ENCODE results near the gene PRDX3.

PRDX3 gene

DNA sequence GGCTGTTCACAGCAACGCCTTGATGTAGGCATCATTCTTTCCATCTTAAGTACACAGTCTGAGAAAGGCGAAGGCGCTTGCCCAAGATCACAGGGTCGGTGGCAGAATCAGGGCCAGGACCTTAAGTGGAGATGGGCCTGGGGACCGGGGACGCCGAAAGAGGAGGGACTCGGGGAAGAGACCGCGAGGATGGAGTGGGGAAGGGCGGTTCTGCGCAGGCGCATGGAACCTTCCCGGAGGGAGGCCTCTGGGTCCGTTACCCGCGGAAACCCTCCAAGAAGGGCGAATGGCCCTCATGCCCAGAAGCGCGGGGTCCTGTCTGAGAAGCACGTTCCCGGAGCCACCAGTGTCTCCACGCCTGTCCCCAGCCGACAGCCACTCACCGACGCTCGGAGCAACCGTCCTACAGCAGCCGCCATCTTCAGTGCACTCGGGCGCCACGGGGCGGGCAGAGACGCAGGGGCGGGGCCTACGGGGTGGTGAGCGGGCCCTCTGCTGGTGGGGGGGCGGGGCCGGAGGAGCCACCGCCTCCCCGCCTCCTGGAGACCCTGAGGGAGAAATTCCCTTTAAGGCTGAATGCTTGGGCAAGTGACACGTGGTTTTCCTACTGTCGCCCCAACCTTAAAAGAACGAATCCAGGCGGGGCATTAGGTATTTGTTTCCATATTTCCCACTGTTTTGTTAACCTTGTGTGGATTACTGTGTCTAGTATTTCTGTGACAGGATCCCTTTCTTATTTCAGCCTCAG is at the start of gene PRDX3:
Gene PRDX3, minus strand, starts transcription at position 441 of the 748 bp plus-strand sequence. Its CDS starts 22 bp downstream, at position 419.
- DNase-seq: peak; percentile 97

DNA sequence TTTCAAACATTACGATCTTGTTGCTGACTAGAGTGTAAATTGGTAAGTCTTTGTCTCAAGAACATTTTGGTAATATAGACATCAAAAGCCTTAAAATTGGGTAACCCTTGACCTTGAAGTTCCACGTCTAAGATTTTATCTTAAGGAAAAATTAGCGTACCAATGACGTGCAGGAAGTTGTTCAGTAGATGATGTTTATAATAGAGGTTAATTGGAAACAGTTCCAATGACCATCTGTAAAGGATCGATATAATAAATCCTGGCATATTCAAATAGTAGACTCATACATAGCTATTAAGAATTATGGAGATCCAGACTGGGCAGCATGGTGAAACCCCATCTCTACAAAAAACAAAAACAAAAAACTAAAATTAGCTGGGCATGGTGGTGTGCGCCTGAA is 49.2 kb upstream of the PRDX3 start:
- DNase-seq: no peak

DNA sequence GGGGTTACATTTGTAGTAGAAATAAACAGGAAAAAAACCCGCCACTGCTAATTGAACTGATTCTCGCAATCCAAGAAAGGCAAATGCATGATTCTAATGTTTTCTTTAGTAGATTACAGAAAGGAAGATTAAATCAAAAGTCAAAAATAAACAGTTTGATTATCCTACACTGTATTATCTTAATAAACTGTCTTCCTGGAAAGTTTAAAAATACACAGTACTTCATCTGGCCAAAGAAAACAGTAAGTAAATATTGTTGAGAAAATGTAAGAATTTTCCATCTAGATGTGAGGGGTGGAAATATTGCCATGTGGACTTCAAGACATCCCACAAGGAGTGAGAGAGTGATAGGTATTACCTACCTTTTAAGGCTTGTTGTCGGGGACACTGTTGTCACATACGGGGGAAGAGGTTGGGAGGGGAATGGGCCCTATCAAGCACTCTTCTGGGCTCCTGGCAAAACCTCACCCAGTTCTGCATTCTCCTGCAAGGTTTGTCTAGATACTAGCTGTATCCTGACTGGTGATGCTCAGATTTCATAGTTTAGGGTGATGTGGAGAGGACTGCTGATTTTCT is 46.6 kb upstream of the PRDX3 start:
- DNase-seq: no peak

DNA sequence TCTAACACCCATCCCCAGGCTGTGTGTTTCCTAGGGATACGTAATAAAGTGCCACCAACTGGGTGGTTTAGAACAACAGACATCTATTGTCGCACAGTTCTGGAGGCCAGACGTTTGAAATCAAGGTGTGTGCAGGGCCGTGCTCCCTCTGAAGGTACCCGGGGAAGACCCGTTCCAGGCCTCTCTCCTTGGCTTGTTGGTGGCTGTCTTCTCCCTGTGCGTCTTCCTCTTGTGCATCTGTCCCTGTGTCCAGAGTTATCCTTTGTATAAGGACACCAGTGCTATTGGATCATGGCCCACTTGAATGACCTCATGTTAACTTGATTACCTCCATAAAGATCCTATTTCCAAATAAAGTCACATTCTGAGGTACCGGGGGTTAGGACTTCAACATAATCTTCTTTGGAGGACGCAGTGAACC is 44.4 kb upstream of the PRDX3 start:
- no peak for DNase-seq

DNA sequence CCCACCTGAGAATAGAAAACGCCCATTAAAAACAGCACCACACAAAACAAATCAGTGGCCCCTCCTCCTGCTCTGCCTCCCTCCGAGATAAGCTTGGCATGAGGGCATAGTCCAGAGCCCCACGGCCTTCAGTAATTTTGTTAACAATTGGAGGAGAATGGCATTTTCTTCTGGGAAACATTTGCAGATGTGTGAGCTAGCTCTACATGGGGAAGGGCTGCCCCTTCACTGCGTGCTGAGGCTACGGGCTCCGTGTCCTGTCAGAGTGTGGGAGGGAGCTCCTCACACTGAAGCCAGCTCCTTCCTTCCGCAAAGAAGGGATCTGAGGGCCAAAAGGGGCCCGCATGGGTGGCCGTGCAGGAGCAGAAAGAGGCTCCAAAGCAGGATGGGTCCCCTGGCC is 43.9 kb upstream of the PRDX3 start:
- no peak for DNase-seq

DNA sequence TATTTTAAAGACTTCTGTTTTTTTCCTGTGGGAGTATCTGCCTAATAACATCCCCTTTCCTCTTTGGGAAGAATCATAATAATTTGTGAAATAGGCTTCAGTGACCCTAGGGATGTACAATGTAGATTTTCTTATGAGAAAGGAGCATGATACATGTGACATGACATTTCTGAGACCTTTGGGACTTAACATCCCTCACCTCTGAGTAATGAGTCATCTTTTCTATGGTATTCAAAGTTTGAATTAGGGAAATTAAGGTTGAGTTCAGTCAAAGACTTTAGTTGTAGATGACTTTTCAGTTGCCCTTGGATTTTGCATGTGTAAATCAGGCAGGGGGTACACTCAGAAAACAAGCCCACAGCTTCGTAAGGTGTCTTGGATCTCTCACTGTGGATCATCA is 43.1 kb upstream of the PRDX3 start:
- DNase-seq: no peak

DNA sequence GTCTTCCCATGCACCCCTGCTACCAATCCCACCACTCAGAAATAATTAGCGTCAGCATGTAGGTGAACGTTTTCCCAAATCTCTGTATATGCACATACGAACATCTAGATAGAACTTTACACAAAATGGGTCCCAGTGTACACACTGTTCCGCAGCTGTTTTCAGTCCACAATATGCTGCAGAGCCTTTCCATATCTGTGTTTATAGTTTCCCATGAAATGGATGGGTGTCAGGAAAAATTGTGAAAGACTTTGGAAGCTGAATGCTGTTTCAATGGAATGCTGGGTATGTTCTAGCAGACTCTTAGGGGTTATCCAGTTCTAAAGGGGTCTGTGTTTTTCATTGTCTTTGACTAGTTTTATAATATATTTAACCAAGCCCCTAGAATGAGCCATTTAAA is 42.6 kb upstream of the PRDX3 start:
- no peak for DNase-seq

DNA sequence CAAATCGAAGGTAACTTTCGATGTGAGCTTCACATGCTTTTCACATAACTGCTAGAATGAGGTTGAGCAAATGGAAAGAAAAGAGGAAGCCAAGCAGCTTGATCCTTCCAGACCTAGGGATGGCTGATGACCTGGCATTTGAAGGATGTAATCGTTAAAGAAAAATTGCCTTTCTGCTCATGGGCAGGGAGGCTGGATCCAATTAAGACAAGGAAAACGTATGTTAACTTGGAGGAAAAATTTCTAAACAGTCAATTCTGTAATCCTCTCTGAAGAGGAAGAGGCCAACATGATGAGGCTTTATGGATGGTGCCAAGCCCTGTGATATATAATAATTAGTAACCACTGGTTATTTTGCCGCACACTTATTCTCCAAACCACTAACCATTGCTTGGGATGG is 41.3 kb upstream of the PRDX3 start:
- no peak for DNase-seq

DNA sequence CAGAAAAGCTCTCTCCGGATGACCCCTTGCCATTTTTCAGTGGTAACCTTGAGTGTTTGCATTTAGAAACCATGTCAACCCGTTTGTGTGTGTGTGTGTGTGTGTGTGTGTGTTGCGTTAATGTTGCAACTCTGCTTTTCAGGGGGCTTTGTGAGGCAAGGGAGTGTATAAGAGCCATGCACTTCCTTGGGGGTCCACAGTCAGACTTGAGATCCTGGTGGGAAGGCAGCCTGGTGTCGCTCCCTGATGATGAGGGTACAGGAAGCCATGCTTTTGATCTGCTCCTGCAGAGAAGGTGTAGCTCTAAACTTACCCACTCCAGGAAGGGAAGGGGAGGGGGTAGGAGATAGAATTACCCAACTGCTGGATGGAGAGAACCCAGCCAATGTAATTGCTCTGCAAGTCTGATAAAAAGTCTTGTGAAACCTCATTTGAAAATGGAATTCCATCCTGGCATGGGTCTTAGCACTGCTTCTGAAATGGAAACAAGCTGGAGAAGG is 39.4 kb upstream of the PRDX3 start:
- DNase-seq: no peak

DNA sequence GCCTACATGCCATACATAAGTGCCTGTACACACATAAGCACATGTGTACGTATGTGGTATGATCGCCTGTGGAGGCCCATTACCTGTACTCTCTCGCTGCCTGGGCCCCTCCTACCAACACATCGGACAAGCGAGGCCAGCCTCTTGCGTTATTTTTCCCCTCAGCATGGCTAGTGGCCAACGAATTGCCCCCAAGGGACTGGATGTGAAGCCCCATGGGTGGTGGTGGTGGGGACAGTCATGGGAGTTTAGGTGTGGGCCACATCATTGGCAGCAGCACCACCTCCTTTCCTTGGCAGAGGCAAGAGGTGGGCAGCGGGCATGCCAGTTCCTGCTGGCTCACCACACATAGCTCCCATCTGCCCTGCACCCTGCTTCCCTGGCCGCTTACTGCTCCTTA is 38.8 kb upstream of the PRDX3 start:
- no peak for DNase-seq

DNA sequence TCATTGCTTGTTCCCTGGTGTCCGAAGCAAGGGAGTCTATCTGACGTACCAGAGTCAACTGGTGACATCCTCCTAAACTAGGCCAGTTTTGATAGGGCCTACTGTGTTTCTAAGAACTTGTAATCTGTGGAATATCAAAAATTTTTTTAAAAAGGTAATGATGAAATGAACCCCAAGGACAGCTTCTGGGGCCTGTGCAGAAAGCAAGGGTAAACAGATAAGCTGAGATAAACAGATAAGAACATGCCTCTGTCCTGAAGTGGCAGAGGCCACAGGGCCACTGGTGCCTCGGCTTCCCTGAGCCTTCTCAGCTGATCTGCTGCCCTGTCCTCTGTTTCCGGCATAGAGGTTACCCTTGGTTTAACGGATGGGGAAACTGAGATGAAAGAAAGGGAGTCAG is 37.5 kb upstream of the PRDX3 start:
- no peak for DNase-seq

DNA sequence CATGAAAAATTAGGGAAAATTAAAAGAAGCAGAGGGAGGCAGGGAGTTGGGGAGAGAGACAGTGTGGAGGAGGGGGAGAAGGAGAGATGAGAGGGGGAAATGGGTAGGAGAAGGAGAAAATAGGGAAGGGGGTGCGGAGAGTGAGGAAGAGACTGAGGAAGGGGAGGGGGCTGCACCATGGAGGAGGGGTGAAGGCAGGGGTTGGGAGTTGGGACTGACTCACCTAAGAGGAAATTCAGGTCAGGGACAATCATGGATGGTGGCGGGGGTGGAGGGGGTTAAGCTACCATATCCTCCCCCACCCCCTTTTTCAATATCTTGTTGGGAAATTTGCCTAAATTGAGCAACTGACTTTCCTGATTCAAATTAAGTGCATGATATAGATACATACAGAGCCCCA is 36.8 kb upstream of the PRDX3 start:
- DNase-seq: no peak

DNA sequence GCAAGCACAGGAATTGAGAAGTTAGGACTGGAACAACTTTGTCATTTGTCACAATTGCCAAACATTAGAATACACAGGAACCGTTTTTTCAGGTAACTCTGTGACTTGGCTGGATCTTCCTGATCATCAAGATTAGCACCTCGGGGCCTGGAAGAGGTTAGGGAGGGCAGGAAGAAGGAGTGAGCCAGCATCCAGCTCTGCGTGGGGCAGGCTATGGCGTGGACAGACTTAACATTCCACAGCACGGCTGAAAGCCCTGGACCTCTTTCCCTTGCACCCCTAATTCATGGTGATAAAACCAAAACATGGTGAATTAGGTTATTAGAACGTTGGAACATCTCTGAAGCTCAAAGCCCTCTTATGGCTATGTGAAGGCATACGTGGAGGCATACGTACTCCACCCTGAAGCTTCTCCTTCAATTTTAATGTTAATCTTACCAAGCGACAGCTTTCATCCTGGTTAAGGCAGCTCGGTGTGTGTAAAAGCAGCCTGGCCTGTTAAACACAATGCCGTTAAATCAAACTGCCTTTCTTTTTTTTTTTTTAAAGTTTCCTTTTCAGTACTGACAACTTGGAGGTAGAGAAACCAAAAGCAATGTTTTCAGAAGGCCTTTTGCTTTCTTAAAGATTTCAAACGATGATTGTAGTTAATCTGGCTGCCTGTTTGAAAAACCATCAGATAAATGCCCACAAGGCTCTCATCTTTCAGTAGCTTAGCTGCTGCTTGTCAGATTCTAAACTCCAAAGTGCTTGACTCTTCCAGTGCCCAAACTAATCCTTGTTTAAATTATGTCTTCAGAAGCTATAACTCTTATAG is 33.2 kb upstream of the PRDX3 start:
- peak; percentile 45 for DNase-seq

DNA sequence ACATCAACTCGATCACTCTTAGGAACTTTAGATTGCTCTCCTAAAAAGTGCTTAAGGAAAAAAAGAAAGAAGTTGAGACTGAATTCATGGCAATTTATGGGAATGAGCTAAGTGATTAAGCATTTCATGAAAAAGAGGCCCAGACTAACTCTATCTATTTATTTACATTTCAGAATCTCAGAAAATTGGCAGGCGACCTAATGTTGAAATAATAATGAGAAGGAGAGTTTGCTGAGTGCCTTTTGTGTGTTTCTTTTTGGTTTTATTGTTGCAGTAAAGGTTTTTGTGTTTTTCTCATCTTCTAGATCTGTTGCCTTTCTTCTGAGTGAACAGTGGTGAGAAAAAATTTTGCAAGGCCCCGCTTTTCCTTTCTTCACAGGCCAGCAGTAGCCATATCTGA is 32.6 kb upstream of the PRDX3 start:
- DNase-seq: no peak

DNA sequence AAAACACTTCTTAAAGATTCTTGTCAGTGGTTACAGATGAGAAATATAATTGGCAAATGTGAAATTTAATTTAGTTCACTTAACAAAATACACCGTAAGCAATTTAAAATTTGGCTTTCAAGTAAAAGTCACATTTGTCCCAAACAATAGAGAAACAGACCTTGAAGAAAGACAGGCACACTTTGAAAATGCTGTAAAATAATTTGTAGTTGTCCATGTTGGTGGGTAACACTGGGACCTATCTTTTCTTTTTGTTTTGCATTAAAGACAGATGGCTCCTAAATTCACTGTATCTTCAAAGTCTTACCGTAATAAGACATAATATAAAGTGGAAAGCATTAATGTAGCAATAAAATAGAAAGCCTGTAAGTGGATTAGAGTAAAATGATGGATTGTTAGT is 32.0 kb upstream of the PRDX3 start:
- no peak for DNase-seq

DNA sequence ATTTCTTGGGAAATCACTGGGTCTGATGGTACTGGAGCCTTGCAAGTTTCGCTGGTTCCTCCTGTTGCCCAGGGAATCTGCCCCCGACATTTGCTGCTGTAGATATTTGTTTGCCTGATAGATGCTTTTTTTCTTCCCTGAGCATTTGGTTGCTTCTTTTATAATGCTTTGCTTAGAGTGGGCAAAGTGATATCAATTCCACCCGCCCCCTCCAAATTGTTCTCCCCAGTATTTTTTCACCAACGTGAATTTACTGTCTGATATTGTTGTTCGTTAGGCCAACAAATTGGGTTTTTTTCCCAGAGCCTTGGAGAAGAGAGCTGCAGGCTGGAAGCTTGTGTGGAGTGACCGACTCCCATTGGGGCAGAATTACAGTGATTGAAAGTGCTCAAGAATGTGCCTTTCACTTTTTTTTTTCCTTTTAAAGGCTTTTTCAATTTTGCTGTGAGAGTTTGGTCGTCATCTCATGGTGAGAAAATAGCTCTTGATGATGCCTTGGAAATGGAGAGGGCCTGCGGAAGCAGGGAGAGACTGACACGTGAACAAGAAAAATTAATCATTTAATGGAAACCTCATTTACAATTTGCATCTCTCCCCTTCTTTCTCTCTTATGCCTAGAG is 31.2 kb upstream of the PRDX3 start:
- no peak for DNase-seq

DNA sequence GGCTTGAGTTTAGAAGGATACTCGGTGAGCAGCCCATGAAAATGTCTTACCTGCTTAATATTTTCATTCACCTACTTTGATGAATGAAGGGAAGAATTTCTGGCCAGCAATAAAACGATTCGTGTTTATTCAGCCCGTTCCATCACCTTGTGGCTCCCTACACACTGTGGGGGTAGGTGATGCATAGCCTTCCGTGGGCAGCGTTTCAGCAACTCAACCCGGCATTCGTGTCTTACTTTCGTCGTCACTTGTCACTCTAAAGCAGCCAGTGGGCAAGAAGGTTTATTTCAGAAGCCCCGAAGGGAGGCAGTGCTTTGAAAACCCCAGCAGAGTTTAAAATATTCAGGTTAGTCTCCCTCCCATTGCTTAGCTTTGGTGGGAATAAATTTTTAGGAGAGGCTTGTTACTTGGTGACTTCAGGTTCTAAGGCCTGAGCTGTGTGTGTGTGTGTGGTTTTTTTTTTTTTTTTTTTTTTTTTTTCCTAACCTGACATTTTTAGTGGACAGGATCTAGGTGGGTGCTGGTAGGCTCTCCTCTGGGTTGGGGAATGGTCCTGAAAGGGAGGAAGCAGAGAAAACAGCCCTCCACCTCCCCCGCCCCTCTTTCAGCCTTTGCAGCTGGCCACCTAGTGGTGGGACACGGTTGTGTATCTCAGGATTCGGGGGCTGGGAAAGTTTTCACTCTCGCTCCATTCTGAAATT is 30.6 kb upstream of the PRDX3 start:
- DNase-seq: peak; percentile 70

DNA sequence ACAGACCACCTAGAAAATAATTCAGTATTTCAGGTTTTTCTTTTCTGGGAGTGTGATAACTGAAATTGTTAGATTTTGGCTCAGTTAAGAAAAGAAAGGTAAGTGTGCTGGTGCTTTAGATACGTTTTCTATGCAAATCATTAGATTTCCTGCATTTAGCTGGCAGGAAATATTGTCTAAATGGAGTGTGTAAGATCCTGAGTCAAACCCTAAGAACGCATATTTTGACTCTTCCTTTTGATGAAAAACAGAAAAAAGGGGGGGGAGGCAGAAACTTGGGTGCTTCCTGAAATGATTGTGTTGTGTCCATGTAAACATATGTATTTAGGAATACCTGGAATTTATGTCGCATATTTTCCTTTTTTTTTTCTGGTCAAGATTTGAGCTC is 29.9 kb upstream of the PRDX3 start:
- DNase-seq: no peak

DNA sequence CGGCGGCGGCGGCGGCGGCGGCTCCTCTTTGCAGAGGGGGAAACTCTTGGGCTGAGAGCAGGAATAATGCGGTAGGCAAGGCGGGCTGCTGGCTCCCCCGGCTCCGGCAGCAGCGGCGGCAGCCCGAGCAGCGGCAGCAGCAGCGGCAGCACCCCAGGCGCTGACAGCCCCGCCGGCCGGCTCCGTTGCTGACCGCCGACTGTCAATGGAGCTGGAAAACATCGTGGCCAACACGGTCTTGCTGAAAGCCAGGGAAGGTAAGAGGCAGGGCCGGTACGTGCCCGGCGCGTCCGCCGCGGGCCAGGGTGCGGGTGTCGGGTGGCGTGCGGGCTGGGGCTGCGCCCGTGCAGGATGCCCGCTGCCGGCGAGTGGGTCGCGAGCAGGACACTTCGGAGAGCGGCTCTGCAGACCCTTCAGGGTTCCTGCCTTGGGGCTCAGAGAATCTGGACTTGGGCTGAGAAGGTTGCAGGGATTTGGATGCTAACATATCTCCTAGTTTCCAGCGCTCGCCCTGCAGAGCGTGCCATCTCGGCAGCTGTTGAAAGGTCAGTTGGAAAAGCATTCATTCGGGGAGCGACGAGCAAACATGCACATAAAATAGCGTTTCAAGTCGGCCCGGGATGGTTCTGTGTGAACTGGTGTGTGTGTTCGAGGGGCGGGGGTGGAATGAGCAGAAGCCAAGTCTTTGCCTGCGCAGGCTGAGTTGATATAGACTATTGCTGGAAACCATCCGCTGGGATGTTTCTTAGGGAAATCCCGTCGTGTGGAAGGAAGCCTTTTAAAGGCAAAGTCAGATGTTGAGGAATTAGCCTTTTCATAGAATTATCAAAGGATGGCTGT is 29.3 kb upstream of the PRDX3 start:
- DNase-seq: peak; percentile 45

DNA sequence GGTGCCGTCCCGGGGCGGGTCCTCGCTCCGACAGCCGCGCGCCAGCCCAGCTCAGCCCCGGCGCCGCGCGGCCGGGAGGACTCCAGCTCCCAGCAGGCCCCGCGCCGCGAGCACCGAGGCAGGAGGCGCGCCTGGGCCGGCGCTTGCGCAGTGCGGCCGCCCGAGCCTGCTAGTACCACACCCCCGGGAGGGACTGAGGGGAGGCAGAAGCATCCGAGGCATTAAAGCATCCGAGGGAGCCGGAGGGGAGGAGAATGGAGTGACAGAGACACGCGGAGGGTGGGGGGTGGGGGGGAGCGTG is 28.7 kb upstream of the PRDX3 start, which contains the start of gene GRK5:
Gene GRK5, plus strand, starts transcription at position 206 of the 301 bp plus-strand sequence. CDS start 347 bp downstream, outside the sequence.
- peak; percentile 95 for DNase-seq

DNA sequence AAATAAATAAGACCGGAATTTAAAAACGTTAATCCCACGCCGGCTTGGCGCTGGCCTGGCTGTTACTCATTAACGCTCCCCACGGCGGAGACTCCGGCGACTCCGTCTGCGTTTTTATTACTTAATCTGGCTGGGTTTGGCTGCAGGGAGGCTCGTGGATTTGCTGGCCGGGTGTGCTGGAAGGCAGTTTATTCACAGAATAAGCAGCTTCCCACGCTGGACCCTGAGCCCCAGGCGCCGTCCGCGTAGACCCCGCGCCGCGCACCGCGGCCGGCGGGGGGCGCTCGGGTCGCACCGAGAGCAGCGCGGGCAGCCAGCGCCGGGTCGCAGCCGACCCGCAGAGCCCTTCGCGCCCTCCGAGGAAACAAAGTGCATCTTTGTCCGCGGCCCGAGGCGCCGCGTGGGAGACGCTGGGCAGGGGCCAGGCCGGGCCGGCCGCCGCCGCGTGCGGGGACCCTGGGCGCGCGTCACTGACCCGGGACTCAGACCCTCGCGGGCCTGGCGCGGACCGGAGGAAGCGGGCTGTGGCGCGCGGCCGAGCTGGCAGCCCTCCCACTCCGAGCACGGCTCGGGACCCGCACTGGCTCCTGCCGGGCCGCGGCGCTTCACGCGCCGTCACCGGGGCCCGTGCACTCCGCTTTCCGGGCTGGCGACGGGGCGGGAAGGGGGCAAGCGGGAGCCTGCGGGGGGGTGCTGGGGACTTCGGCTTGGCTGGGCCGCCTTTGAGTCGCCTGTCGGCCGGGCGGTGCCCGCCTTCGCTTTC is 28.2 kb upstream of the PRDX3 start:
- peak; percentile 84 for DNase-seq

Data from OCI-M1 (cell line).